ENCODE measurements around the gene AP3D1.
"Not testable (repeated sequence)": the region's sequence is repeated elsewhere in the genome, so short reads cannot be mapped to it uniquely, and the experiment has no call there.

Gene AP3D1

DNA sequence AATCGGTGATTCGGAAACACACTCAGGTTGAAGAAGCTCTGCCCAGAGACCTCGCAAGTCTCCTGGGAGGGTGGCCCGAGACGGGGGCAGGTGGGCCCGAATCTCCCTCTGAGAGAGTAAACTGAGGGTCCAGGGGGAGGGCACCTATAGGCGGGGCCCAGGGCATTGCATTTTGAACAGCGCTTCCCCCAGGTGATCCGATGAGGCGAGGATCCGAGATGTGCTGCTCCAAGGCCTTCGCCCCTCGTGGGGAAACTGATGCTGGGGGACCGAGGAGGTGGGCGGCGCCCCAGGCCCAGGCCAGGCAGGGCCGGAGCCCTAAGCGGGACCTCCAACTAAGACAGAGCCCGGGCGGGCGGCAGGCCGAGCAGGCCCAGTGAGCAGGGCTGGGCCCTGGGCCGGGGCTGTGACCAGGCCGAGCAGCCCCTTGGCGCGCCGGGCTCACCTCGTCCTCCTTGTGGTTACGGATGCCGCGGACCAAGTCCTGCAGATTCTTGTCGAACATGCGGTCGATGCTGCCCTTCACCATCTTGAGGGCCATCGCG is 500 bp downstream of the AP3D1 start:
- DNase-seq (ENCODE audit: low spot score) = no peak

DNA sequence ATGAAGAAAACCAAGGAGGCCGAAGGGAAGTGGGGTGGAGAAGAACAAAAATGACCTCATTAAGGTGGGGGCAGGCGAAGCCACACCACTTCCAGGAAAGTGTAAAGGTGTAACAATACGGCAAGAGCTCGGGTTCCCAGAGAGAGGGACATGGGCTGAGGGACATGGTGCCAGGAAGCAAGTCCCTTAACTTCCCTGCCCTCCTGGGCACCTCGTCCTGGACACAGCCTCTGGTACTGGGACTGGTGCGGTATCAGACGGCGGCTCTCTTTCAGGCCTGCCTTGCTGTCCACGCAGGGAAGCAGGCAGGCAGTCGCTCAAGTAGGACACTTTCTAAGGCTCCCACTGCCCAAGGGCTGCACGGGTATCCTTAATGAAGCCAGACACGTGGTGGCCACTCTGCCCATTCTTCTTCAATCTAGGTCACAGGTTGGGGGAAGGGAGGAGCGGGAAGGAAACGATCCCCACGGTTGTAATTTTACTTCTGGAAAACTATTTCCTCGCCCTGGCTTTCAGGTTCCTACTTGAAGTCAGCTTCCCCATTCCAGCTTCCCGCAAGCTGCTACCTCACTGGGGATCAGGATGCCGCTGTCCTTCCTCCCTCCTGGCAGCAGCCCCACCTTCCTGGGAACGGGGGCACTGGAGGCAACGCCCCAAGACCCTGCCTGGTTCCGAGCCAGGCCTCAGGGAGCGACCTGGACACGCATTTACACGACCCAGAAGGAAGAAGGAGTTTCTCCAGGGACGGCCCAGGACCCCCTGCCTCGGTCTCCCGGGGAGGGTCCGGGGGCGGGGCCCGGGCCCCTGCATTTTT is 1.2 kb downstream of the AP3D1 start:
- DNase-seq (ENCODE audit: low spot score) = no peak

DNA sequence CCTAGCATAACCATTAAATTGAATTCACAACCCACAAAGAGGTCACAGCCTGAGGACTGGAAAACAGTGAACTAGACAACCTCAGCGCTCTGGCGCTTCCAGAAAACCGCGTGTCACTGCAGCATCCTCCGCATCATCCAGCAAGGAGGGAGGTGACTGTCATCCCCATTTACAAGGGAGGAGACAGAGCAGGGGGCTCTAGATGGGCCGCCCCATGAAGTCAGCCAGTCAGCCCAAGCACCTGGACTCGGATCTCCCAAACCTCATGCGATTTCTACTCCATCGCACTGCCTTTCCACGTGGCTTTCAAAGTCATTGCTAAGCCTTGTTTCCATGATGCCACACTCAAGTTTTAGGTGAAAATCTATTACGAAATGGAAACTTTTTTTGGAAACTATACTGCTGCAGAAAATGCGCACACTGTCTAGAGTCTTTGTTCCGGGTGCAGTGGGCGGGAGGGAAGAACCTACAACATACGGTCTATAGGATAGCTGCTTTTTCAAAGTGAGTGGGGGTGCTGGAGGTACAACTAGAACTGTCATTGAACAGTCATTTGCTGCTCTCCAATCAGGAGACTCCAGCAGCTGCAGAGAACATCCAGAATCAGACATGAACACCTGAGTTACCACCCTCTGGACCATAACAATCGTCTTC is 2.8 kb downstream of the AP3D1 start:
- no peak for DNase-seq (ENCODE audit: low spot score)

DNA sequence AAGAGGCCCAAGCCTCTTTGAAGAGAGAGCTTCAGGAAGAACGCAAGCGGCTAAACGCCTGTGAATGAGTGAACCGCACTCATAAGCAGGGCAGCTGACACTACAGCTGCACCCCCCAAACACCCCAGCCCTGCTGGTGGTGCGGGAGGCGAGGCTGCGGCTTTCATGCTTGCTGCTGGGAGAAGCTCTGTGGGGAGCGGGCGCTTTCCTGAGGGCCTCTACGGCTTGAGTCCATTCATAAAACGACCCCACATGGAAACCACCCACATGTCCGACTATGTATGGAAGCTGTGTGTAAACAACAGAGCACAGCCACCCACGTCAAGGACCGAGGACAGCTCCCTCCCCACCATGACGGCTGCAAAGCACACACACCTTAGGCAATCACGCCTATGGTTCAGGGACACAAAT is 5.5 kb downstream of the AP3D1 start:
- no peak for DNase-seq (ENCODE audit: low spot score)

DNA sequence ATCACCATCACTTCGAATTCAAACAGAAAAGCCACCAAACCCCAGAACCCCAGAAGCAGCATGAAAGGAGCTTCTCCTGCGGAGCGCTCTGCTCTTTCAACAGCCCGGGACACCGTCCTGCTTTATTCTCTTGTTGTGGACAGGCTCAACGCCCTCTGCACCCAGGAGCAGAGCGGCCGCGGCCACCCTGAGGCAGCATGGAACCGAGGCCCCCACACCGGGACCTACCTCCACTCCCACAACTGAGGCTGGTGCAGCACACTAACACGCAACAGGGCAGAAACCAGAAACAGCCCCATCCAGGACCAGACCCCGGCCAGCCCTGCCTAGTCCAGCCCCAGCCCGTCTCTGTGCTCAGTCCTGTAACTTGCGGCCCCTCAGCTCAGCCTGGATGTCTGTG is 7.2 kb downstream of the AP3D1 start:
- no peak for DNase-seq (ENCODE audit: low spot score)

DNA sequence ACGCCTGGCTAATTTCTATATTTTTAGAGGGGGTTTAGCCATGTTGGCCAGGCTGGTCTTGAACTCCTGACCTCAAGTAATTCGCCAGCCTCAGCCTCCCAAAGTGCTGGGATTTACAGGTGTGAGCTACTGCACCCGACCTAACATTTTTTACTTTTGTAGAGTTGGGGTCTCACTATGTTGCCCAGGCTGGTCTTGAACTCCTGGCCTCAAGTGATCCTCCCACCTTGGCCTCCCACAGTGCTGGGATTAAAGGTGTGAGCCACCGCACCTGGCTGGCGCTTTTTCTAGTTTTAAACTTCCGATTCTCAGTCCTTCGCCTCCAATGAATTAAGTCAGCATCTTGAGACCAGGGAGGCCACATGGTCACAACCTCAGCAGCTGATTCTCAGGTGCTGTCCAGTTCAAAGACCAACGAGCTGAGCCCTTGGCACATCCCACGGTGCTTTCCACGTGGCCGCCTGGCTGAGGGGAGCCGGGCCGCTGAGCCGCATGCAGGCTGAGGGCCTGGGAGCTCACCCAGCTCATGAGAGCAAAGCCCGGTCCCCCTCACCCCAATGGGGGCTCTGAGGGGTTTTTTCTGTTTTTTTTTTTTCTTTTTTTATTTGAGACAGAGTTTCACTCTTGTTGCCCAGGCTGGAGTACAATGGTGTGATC is 9.1 kb downstream of the AP3D1 start:
- DNase-seq (ENCODE audit: low spot score) = no peak

DNA sequence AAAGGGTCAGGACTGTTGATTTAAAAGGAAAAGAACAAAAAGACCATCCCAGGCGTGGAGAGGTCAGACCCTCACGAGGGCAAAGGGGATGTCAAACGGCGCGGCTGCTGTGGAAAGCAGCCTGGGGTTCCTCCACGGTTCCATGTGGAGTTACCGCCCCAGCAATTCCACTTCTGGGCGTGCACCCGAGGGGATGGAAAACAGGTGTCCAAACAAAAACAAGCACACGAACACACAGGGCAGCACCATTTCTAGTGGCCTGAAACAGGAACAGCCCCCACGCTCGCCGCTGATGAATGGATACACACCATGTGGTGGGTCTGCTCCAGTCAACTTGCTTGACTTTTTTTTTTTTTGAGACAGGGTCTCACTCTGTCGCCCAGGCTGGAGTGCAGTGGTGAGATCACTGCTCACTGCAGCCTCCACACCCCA is 11.2 kb downstream of the AP3D1 start:
- no peak for DNase-seq (ENCODE audit: low spot score)

DNA sequence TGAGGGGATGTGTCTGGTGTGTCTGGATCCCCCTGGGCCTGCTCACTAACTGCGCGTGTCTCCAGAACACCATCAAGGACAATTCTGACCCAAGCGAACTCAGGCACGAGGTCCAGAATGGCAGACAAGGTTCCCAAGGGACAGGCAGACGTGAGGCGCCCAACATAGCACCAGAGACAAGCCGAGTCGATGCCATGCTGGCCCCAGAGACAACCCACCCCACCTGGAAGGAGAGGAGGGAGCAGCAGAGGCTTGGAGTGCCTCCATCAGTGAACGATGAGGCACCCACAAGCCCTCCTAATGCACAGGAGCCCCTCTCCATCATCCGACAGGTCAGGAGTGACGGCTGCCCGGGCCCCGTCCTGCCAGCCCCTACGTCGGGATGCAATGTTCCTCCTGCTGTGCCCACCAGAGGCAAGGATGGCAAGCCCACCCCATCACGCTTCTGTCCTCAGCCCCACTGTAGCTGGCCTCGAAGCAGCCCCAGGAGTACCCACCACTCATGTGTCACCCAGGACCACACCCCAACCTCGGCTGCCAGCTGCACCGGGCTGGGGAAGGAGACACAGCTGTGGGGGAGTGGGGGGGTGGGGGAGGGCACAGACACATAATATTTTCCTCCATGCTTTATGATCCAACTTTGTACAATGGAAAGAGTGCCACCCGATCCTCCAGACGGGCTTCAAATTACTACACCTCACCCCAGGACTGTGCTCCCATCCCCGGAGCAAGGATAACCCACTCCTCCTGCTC is 11.8 kb downstream of the AP3D1 start:
- DNase-seq (ENCODE audit: low spot score) = no peak

DNA sequence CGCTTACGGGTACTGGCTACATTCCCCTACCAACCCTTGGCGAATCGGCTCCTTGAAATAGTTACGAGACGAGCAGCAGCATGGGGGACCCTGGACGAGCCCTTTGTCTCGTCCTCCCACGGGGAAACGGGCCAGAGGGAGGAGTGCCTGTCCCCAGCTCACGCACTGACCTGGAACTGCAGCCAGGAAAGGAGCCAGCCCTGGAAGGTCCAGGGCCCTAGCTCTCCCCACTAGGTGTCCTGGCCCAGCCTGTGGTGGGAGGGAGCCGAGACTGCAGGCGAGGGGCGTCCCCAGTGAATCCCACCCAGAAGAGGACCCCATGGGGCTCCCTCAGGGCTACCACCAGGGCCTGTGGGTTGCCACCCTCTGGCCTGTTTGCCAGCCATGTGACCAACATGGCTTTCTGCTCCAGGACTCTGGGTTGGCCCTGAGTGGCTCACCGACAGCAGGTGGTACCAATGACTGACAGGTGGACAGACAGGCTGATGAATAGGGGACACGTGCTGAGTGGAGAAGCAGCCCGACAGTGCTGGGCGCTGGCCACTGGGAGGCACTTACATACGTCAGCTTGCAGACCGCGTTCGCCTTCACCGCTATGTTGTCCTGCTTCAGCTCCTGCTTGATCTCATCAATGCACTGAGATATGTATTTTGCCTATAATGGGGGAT is 13.2 kb downstream of the AP3D1 start:
- DNase-seq (ENCODE audit: low spot score) = no peak

DNA sequence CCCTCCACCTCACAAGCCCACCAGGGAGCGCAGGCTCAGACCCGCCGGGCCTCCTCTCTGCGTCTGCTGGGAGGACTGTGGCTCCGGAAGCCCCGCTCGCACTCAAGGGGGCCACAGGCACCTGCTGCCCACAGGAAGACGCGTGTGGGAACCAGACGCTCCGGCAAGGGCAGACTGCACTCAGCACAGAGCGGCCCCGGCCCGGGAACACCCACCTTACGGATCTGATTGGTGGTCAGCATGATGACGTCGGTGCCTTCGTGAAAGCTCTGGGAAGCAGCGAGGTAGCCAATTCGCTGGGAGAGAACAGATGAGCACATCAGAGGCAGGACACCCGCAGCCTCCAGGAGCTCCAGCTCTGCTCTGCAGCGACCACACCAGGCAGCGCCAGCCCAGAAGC is 14.6 kb downstream of the AP3D1 start:
- no peak for DNase-seq (ENCODE audit: low spot score)

DNA sequence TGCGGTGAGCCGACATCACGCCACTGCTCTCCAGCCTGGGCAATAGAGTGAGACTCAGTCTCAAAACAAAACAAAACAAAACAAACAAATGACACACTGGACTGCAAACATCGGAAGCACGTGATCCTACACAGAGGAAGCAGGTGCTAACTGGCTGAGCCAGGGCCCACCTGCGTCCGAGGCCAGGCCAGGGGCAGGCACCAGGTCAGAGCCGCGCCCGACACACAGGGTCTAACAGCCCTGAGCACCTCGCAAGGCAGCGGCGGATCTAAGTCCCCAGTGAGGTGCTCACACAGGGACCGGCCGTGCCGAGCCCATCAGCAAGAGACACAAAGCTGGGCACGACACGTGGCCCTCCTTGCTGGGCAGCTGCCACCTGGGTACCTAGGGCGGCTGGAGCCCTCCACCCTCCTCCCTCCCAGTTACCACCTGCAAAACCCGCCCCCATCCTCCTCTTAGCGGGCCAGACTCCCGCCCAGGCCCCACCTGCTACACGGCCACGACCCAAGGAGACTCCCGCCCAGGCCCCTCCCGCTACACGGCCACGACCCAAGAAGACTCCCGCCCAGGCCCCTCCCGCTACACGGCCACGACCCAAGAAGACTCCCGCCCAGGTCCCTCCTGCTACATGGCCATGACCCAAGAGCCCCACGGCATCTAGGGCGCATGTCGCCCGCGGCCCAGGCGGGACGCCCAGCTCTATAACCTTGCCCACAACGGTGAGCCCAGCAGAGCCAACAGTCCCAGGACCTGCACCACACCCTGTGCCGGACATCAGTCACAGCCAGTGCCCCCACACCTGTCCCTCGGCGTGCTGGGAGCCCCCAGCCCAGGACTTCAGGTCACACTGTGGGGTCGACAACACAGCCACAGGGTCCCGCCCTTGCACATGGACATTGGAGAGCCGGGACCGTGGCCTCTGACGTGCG is 15.6 kb downstream of the AP3D1 start:
- no peak for DNase-seq (ENCODE audit: low spot score)

DNA sequence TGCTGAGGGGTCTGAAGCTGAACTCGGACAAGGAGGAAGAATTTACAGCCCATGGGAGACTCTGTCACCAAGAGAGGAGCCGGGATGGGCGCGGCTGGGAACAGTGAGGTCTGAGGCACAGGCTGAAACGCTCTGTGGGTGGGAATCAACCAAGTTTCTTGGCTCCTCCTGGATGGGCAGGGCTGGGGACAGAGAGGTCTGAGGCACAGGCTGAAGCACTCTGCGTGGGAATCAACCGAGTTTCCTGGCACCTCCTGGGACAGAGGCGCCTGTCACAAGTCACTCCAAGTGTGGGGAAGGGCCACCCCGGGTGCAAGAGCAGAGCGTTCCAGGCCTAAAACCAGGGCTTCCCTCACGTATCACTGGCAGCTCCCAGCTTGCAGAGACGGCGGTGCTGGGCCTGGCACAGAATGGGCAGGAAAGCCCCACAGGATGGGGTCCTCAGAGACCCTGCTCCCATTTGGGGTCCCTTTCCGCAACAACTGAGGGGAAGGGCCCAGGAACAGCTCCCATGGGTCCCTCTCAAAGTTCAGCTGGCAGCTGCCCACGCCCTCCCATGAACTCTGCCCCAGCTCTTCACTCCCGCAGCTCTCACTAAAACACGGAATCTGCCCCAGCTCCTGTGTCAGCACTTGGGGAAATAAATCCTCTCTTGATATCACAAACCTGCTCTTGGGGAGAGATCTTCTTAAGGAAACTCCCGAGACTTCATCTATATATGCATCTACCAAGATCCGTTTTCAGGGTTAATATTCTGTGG is 18.5 kb downstream of the AP3D1 start:
- DNase-seq (ENCODE audit: low spot score) = no peak

DNA sequence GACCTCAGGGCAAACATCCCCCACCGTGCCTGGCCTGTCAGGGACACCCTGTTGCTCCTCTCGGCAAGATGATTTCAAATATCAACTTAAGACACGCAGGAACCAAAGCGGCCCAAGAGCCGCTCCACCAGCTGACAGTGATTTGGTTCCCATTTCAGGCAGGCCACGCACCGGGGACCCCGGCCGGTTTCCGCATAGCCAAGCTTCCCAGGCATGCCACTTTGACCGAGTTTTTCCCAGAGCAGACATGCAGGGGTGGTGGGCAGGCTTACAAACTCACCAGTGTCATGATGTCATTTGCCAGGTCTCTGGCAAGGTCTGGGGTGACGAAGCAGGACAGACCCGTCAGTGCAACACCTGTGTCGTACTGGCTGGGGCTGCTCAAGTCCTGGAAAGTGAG is 19.2 kb downstream of the AP3D1 start:
- no peak for DNase-seq (ENCODE audit: low spot score)

DNA sequence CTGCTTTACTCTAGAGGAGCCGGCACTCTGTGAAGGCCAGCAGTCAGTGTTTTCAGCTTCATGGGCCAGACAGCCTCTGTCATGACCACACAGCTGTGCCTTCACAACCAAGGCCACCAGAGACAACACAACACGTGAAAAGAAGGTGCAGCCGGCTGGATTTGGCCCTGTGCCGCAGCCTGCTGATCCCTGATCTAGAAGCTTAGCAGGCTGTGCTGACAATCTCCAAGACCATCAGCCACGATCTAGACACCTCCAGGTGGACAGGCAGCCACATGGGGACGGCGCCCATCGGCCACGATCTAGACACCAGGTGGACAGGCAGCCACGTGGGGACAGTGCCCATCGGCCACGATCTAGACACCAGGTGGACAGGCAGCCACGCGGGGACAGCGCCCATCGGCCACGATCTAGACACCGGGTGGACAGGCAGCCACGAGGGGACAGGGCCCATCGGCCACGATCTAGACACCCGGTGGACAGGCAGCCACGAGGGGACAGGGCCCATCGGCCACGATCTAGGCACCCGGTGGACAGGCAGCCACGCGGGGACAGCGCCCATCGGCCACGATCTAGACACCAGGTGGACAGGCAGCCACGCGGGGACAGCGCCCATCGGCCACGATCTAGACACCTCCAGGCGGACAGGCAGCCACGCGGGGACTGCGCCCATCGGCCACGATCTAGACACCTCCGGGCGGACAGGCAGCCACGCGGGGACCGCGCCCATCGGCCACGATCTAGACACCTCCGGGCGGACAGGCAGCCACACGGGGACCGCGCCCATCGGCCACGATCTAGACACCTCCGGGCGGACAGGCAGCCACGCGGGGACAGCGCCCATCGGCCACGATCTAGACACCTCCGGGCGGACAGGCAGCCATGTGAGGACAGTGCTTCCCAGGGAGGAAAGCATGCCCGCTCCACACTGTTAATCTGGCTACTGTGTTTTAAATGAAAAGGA is 20.1 kb downstream of the AP3D1 start:
- DNase-seq (ENCODE audit: low spot score) = not testable (repeated sequence)

DNA sequence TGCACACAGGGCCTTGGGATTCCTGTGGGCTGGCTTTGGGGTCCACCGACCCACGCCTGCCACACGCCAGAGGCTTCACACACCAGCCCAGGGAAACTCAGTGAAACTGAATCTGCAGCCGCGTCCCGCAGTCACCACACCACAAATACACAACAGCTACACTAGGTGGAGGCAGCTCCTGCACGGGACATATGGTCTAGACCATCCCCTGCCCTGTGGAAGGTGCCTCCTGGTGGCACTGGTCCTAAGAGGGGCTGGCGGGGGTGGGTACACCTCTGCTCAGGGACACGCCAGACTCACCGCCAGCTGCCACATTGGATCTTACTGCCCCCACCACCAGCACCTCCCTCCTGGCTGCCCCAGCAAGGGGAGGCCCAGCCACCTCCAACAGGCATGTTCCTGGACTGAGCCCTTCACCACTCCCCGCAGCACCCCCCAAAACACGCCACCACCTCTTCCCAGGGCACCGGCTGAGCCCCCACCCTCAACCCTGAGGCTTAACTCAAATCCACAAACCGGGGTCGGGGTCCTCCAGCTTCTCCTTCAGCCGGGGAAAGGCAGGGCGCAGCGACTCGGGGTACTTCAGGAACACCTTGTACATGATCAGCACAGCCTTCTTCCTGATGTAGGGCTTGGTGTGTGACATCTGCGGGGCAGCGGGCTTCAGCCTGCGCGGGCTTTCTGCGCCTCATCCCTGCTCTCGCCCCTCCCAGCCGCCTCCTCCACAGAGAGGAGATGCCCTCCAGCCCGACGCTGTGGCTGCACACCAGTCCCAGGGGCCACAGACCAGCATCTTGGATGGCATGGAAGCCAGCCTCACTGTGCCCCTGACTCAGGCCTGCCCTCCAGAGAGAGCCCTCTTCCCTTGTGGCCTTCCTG is 21.2 kb downstream of the AP3D1 start:
- no peak for DNase-seq (ENCODE audit: low spot score)

DNA sequence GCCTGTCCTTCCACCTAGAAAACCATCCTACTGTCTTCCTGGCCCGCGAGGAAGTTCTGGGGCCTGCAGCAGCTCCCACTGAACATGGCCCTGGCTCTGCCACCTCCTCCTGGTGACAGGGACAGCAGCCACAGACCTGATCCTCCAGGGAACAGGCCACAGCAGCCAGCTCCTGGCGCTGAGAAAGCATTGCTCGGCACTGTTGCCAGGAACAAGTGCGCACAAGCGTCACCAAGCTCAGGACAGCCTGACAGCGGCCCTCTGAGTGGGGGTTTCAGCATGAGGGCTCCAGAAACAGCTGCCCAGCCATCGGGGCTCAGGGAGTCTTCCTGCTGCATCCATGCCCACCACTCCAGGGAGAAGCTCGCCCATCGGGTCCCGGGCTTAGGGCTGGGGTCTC is 21.9 kb downstream of the AP3D1 start:
- no peak for DNase-seq (ENCODE audit: low spot score)

DNA sequence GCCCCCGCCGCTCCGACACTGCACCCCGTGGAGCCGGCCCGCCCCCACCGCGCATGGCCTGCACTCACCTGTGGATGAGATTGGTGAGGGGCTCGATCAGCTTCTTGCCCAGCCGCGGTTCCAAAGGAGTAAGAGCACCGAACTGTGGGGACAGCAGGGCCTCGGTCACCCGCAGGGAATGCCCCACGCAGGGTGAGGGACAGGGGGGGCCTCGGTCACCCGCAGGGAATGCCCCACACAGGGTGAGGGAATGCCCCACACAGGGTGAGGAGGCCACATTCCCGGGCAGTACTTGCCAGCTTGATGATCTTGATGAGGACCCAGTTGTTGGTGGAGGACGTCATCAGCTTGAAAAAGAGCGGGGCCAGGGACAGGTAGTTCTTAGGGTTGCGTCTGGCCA is 22.3 kb downstream of the AP3D1 start:
- no peak for DNase-seq (ENCODE audit: low spot score)
